Measurements from ENCODE around the gene SPINT1. TPM values are rescaled to one million over a fixed set of nuclear protein-coding genes. Genes with fewer than 3 reads are reported as not detected.

SPINT1 gene
- polyA plus RNA-seq, 4 donors = 61.5 to 79.5 (median 71.2) TPM

GRCh38 chr15:40828447-40829036, 15.3 kb upstream of the SPINT1 start, which contains the start of gene PPP1R14D:
PPP1R14D (minus strand) TSS chr15:40828708; CDS start chr15:40828641, 67 bp downstream.
- no peak for DNase-seq (ENCODE audit: low read depth in 4 of 4, low spot score in 3 of 4)

GRCh38 chr15:40829115-40829514, 14.7 kb upstream of the SPINT1 start:
- DNase-seq (ENCODE audit: low read depth in 4 of 4, low spot score in 3 of 4) = no peak

- DNase-seq (ENCODE audit: low read depth in 4 of 4, low spot score in 3 of 4) = no peak
Observed at GRCh38 chr15:40830884-40831283, 13.0 kb upstream of the SPINT1 start.

- DNase-seq (ENCODE audit: low read depth in 4 of 4, low spot score in 3 of 4) = no peak
Observed at GRCh38 chr15:40831861-40832260, 12.0 kb upstream of the SPINT1 start.

- no peak for DNase-seq (ENCODE audit: low read depth in 4 of 4, low spot score in 3 of 4)
Observed at GRCh38 chr15:40832903-40833302, 10.9 kb upstream of the SPINT1 start.

- DNase-seq (ENCODE audit: low read depth in 4 of 4, low spot score in 3 of 4) = no peak
Observed at GRCh38 chr15:40836020-40836419, 7.8 kb upstream of the SPINT1 start.

GRCh38 chr15:40838756-40839155, 5.1 kb upstream of the SPINT1 start:
- no peak for DNase-seq (ENCODE audit: low read depth in 4 of 4, low spot score in 3 of 4)

- no peak for DNase-seq (ENCODE audit: low read depth in 4 of 4, low spot score in 3 of 4)
Observed at GRCh38 chr15:40841741-40842140, 2.1 kb upstream of the SPINT1 start.

GRCh38 chr15:40843261-40843884, 475 bp upstream of the SPINT1 start:
- no peak for DNase-seq (ENCODE audit: low read depth in 4 of 4, low spot score in 3 of 4)

GRCh38 chr15:40844696-40845030, 815 bp downstream of the SPINT1 start:
- DNase-seq (ENCODE audit: low read depth in 4 of 4, low spot score in 3 of 4) = no peak

- DNase-seq (ENCODE audit: low read depth in 4 of 4, low spot score in 3 of 4) = no peak
Observed at GRCh38 chr15:40845036-40845435, 1.2 kb downstream of the SPINT1 start.

GRCh38 chr15:40845511-40846284, 1.9 kb downstream of the SPINT1 start:
- DNase-seq (ENCODE audit: low read depth in 4 of 4, low spot score in 3 of 4) = no peak

- no peak for DNase-seq (ENCODE audit: low read depth in 4 of 4, low spot score in 3 of 4)
Observed at GRCh38 chr15:40846841-40847222, 3.0 kb downstream of the SPINT1 start.

- DNase-seq (ENCODE audit: low read depth in 4 of 4, low spot score in 3 of 4) = peak in 2 of 4 donors; percentile 77 to 78
Observed at GRCh38 chr15:40847223-40847961, 3.5 kb downstream of the SPINT1 start.

- DNase-seq (ENCODE audit: low read depth in 4 of 4, low spot score in 3 of 4) = no peak
Observed at GRCh38 chr15:40850576-40851112, 6.8 kb downstream of the SPINT1 start.

- no peak for DNase-seq (ENCODE audit: low read depth in 4 of 4, low spot score in 3 of 4)
Observed at GRCh38 chr15:40852529-40852928, 8.7 kb downstream of the SPINT1 start.

GRCh38 chr15:40853241-40853890, 9.5 kb downstream of the SPINT1 start:
- no peak for DNase-seq (ENCODE audit: low read depth in 4 of 4, low spot score in 3 of 4)

GRCh38 chr15:40854161-40854560, 10.3 kb downstream of the SPINT1 start:
- DNase-seq (ENCODE audit: low read depth in 4 of 4, low spot score in 3 of 4) = no peak

- no peak for DNase-seq (ENCODE audit: low read depth in 4 of 4, low spot score in 3 of 4)
Observed at GRCh38 chr15:40855706-40856234, 11.9 kb downstream of the SPINT1 start.

GRCh38 chr15:40856746-40857145, 12.9 kb downstream of the SPINT1 start:
- DNase-seq (ENCODE audit: low read depth in 4 of 4, low spot score in 3 of 4) = no peak

Measured in right renal pelvis (tissue), 4 donors.